HG03095 (cell line): ENCODE results near the gene GPBP1.
"Not testable (repeated sequence)": the region's sequence is repeated elsewhere in the genome, so short reads cannot be mapped to it uniquely, and the experiment has no call there.

Experiments used
- ATAC-seq: cut with Tn5 transposase; IDR thresholded peaks from one replicate; pipeline ENCODE4 v1.9.1; 2021; ENCODE audit warnings: moderate library complexity; ENCODE audit not compliant: unreplicated experiment

GPBP1 gene

GRCh38 chr5:57276353-57276752 lies 102.5 kb downstream of the GPBP1 start:
- no peak for ATAC-seq

DNA sequence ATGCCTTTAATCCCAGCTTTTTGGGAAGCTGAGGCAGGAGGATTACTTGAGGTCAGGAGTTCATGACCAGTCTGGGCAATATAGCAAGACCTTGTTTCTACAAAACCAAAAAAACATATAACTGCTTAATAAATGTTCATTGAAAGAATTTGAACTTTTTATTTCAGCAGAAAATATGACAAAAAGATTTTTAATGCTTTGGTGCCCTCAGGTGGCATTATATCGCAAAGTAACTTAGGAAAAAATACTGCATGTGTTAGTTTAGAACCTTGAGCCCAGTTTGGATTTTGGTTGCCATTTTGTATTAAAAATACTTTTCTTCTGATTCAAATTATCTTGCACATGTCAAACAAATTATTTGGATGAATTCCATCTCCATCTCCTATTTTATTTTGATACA lies 103.2 kb downstream of the GPBP1 start:
- ATAC-seq = no peak

- no peak for ATAC-seq
These were observed 107.0 kb downstream of the GPBP1 start for GRCh38 chr5:57280853-57281252.

- not testable (repeated sequence) for ATAC-seq
These were observed 111.2 kb downstream of the GPBP1 start for GRCh38 chr5:57285084-57285483.

GRCh38 chr5:57291894-57292293 lies 118.0 kb downstream of the GPBP1 start:
- no peak for ATAC-seq

DNA sequence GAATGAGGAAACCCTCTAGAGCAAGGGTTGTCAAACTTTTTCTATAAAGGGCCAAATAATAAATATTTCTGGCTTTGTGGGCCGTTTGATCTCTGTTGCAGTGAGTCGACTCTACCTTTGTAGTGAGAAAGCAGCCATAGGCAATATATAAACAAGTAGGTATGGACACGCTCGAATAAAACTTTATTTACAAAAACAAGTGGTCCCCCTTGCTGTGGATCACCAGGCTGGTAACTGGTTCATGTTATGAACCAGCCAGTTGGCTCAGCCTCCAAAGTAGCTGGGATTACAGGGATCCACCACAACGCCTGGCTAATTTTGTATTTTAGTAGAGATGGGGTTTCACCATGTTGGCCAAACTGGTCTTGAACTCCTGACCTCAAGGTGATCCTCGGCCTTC lies 118.5 kb downstream of the GPBP1 start:
- no peak for ATAC-seq

DNA sequence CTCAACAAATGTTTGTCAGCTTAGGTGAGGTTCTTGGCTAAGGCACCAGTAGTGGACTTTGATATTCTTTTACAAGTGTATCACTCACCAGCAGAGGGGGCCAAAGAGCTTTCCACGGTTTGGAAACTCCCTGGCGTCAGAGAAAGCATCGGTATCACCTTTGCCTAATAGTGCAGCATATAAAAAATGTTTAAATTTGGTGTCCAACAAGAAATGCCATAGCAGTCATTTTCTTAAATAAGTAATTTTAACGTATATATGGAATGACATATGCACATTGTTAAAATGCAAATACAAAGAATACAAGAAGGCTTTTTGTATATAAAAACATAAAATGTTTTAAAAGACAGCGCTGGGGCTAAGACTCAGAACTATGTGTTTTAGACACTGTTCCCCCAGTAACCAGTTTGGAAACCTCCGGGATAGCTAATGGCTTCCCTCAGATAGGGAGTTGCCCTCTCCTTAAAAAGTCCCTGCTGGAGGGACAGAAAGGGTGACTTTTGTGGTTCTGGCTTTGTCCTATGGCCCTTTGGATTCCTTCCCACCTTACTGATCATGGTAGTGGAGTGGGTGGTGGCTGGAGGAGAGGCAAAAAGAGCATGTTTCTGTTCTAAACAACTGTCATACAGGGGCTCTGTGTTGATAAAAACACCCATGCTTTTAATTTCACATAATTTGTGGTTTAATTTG lies 124.6 kb downstream of the GPBP1 start:
- no peak for ATAC-seq

- ATAC-seq = no peak
These were observed 125.2 kb downstream of the GPBP1 start for GRCh38 chr5:57298985-57299491.

- ATAC-seq = no peak
These were observed 126.1 kb downstream of the GPBP1 start for GRCh38 chr5:57299986-57300385.

DNA sequence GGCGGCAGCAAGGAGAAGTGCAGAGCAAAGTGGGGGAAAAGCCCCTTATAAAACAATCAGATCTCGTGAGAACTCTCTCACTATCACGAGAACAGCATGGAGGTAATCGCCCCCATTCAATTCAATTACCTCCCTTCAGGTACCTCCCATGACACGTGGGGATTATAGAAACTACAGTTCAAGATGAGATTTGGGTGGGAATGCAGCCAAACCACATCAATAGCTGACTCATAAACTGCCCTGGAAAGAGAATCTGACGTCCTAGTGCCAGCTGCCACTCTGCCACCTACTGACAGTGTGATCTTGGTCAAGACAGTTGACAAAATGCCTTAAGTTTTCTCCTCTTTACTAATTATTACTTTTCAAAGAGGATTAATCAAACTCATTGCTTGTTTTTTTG lies 128.3 kb downstream of the GPBP1 start:
- no peak for ATAC-seq

DNA sequence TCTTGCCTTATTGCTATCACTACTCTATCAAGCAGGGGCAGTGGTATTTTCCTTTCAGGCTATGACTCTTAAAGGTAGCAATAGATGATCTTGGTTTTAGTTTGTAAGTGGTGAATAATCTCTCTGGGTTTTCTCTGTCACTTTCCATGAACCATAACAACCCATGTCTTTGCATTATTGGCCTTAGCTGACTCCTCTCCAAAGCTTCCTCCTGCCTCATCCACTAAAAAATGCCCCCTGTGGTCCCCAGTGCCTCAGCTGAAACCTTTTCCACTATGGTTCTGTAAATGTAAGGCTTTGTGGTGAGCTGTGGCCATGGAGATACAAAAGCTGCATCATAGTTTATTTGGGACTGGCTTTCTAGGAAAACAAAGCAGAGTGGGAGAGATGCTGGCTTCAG lies 128.8 kb downstream of the GPBP1 start:
- ATAC-seq = no peak

GRCh38 chr5:57303985-57304384 lies 130.1 kb downstream of the GPBP1 start:
- ATAC-seq = no peak

GRCh38 chr5:57304931-57305330 lies 131.1 kb downstream of the GPBP1 start:
- ATAC-seq = no peak

DNA sequence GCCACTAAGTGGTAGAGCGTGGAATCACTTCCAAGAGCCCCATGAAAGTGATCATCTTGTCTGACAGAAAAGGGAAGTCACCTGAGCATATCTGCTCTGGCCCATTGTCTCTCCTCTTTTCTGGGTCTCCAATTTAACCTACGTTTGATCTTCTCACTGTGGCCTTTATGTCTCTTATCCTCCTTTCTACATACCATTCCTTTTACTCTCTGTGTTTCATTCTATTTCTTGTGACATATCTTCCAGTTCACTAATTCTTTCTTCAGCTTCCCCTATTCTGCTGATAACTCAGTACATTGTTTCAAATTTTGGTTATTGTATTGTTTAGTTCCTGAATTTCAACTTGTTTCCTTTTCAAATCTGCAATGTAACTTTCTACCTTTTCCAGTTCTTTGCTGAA lies 132.5 kb downstream of the GPBP1 start:
- ATAC-seq = no peak

DNA sequence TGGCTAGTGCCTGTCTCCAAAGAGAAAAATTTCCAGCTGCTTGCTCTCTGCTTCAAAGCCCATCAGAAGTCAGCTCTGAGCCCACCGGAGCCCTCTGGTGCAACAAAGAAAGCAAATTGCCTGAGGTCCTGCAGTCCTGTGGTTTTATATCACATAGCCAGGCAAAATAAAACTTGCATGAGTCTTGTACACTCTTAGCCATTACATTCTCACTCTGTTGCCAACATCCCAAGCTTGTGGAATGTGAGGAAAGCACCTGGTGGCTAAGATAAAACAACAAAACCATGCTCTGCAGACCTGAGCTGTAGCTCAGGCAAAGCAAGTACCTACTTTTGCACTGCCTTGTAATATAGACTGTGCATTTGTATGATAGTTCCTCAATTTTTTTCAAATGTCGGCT lies 133.7 kb downstream of the GPBP1 start:
- ATAC-seq = no peak

- ATAC-seq = not testable (repeated sequence)
These were observed 135.2 kb downstream of the GPBP1 start for GRCh38 chr5:57309022-57309421.

- no peak for ATAC-seq
These were observed 137.4 kb downstream of the GPBP1 start for GRCh38 chr5:57311251-57311650.

- ATAC-seq = no peak
These were observed 138.3 kb downstream of the GPBP1 start for GRCh38 chr5:57311921-57312735.

DNA sequence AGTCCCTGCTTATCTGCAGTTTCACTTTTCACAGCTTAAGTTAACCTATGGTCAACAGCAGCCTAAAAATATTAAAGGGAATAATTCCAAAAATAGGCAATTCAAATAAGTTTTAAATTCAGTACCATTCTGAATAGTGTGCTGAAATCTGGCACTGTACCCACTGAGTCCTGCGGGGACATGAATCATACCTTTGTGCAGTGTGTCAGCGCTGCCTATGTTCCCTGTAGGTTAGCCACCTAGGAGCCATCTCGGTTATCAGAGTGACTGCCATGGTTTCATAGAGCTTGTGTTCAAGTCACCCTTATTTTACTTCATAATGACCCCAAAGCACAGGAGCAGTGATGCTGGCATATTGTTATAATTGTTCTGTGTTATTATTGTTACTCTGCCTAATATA lies 139.9 kb downstream of the GPBP1 start:
- no peak for ATAC-seq
